H9 (cell line): ENCODE data around the gene GALNT17. TPM values are rescaled to one million over a fixed set of nuclear protein-coding genes. Genes with fewer than 3 reads are reported as not detected.

Experiments
- DNase-seq: peaks from one replicate; pipeline ENCODE4 v3.0.0-alpha.2; 2017
- H2AFZ ChIP-seq: one replicate; pipeline ENCODE4 v1.6.1; 2013; ENCODE audit warnings: mild to moderate bottlenecking, low read length, control low read depth, moderate library complexity
- H2AK5ac ChIP-seq: 2 replicates; pipeline ENCODE4 v1.6.1; 2013; ENCODE audit warnings: low read length, control low read depth, mixed read lengths; ENCODE audit not compliant: insufficient read length
- H2BK120ac ChIP-seq: one replicate; pipeline ENCODE4 v1.6.1; 2013; ENCODE audit warnings: low read depth, mild to moderate bottlenecking, low read length, control low read depth, inconsistent platforms; ENCODE audit not compliant: poor library complexity, severe bottlenecking
- H2BK12ac ChIP-seq: 2 replicates; pipeline ENCODE4 v1.6.1; 2013; ENCODE audit warnings: low read length, control low read depth, mixed read lengths, low read depth; ENCODE audit not compliant: insufficient read length
- H2BK15ac ChIP-seq: 2 replicates; pipeline ENCODE4 v1.6.1; 2013; ENCODE audit warnings: low read depth, low read length, control low read depth
- H2BK20ac ChIP-seq: one replicate; pipeline ENCODE4 v1.6.1; 2013; ENCODE audit warnings: low read depth, mild to moderate bottlenecking, low read length, control low read depth, inconsistent platforms; ENCODE audit not compliant: poor library complexity, severe bottlenecking
- H2BK5ac ChIP-seq: 2 replicates; pipeline ENCODE4 v1.6.1; 2013; ENCODE audit warnings: low read length, control low read depth, mixed read lengths; ENCODE audit not compliant: insufficient read length
- H3K14ac ChIP-seq: 2 replicates; pipeline ENCODE4 v1.6.1; 2013; ENCODE audit warnings: low read length, control low read depth; ENCODE audit not compliant: insufficient read depth
- H3K18ac ChIP-seq: 2 replicates; pipeline ENCODE4 v1.6.1; 2013; ENCODE audit warnings: low read depth, mild to moderate bottlenecking, mixed read lengths, low read length, control low read depth; ENCODE audit not compliant: insufficient read length
- H3K23ac ChIP-seq: 2 replicates; pipeline ENCODE4 v1.6.1; 2013; ENCODE audit warnings: low read length, control low read depth, mixed read lengths, low read depth; ENCODE audit not compliant: insufficient read length
- H3K23me2 ChIP-seq: 2 replicates; pipeline ENCODE4 v1.6.1; 2013; ENCODE audit warnings: low read depth, mild to moderate bottlenecking, mixed read lengths, low read length, control low read depth; ENCODE audit not compliant: insufficient read length, poor library complexity, severe bottlenecking
- H3K27ac ChIP-seq: 2 replicates; pipeline ENCODE4 v1.5.1; 2013; ENCODE audit warnings: low read length, control low read depth, mixed read lengths, low read depth; ENCODE audit not compliant: insufficient read length
- H3K27me3 ChIP-seq: 2 replicates; pipeline ENCODE4 v1.6.1; 2013; ENCODE audit warnings: low read length, control low read depth, inconsistent platforms; ENCODE audit not compliant: insufficient read depth
- H3K4ac ChIP-seq: 2 replicates; pipeline ENCODE4 v1.6.1; 2013; ENCODE audit warnings: low read depth, mild to moderate bottlenecking, control low read depth, inconsistent platforms, low read length, moderate library complexity
- H3K4me1 ChIP-seq: 2 replicates; pipeline ENCODE4 v1.6.1; 2013; ENCODE audit warnings: low read length, control low read depth, inconsistent platforms; ENCODE audit not compliant: insufficient read depth
- H3K4me2 ChIP-seq: 2 replicates; pipeline ENCODE4 v1.6.1; 2013; ENCODE audit warnings: low read length, control low read depth, mixed read lengths; ENCODE audit not compliant: insufficient read length, insufficient read depth
- H3K56ac ChIP-seq: 2 replicates; pipeline ENCODE4 v1.6.1; 2013; ENCODE audit warnings: low read depth, mild to moderate bottlenecking, mixed read lengths, low read length, control low read depth; ENCODE audit not compliant: insufficient read length
- H3K79me1 ChIP-seq: 2 replicates; pipeline ENCODE4 v1.6.1; 2013; ENCODE audit warnings: low read depth, mild to moderate bottlenecking, moderate library complexity, low read length, control low read depth, inconsistent platforms; ENCODE audit not compliant: insufficient read depth, poor library complexity, severe bottlenecking
- H3K79me2 ChIP-seq: 2 replicates; pipeline ENCODE4 v1.6.1; 2013; ENCODE audit warnings: low read length, control low read depth, inconsistent platforms; ENCODE audit not compliant: insufficient read depth
- H3K9ac ChIP-seq: 2 replicates; pipeline ENCODE4 v1.6.1; 2013; ENCODE audit warnings: low read length, control low read depth, mixed read lengths; ENCODE audit not compliant: insufficient read length; ENCODE audit errors: extremely low read depth
- H3K9me3 ChIP-seq: one replicate; pipeline ENCODE4 v1.6.1; 2013; ENCODE audit warnings: low read depth, low read length, inconsistent platforms; ENCODE audit not compliant: control insufficient read depth
- H3T11ph ChIP-seq: one replicate; pipeline ENCODE4 v1.6.1; 2013; ENCODE audit warnings: mild to moderate bottlenecking, low read length, control low read depth, inconsistent platforms
- H4K20me1 ChIP-seq: one replicate; pipeline ENCODE4 v1.6.1; 2013; ENCODE audit not compliant: control insufficient read depth, insufficient read length, insufficient read depth
- H4K5ac ChIP-seq: 2 replicates; pipeline ENCODE4 v1.6.1; 2013; ENCODE audit warnings: low read depth, mild to moderate bottlenecking, mixed read lengths, low read length, control low read depth; ENCODE audit not compliant: insufficient read length
- H4K8ac ChIP-seq: replicated peaks from 2 replicates; pipeline ENCODE4 v1.6.1; 2013; ENCODE audit warnings: low read length, control low read depth, mixed read lengths, low read depth; ENCODE audit not compliant: insufficient read length
- H4K91ac ChIP-seq: 2 replicates; pipeline ENCODE4 v1.6.1; 2013; ENCODE audit warnings: low read depth, mild to moderate bottlenecking, moderate library complexity, mixed read lengths, low read length, control low read depth; ENCODE audit not compliant: insufficient read length
- H3K27ac Mint-ChIP-seq, 3 experiments: 2 replicates in 2 of 3; 3 replicates in 1 of 3; pipeline ENCODE4 v1.8.0; 2020 to 2021; ENCODE audit warnings: mixed read lengths in 3 of 3, mild to moderate bottlenecking in 1 of 3, moderate library complexity in 1 of 3
- H3K27me3 Mint-ChIP-seq: 2 replicates; pipeline ENCODE4 v1.8.0; 2021; ENCODE audit warnings: low read depth, mild to moderate bottlenecking, moderate library complexity, mixed read lengths
- H3K36me3 Mint-ChIP-seq, 3 experiments: 2 replicates in 2 of 3; 3 replicates in 1 of 3; pipeline ENCODE4 v1.8.0; 2020 to 2021; ENCODE audit warnings: low read depth in 3 of 3, mixed read lengths in 3 of 3; ENCODE audit not compliant: insufficient read depth in 1 of 3
- H3K4me1 Mint-ChIP-seq, 2 experiments: 2 replicates each; pipeline ENCODE4 v1.8.0; 2020; ENCODE audit warnings: mixed read lengths in 2 of 2
- H3K4me3 Mint-ChIP-seq, 2 experiments: 2 replicates in 1 of 2; 3 replicates in 1 of 2; pipeline ENCODE4 v1.8.0; 2020 to 2021; ENCODE audit warnings: mild to moderate bottlenecking in 2 of 2, mixed read lengths in 2 of 2, moderate library complexity in 1 of 2
- H3K9me3 Mint-ChIP-seq, 2 experiments: 2 replicates in 1 of 2; 3 replicates in 1 of 2; pipeline ENCODE4 v1.8.0; 2020; ENCODE audit warnings: mild to moderate bottlenecking in 2 of 2, mixed read lengths in 2 of 2, moderate library complexity in 1 of 2
- CTCF ChIP-seq: fragments of 200-600 bp; sonication (generic); conservative IDR thresholded peaks from 3 replicates; pipeline ENCODE4 v1.8.0; 2021; ENCODE audit warnings: antibody characterized with exemption, mild to moderate bottlenecking
- WGBS: extraction: QIAGEN DNeasy Blood & Tissue Kit; methylation state at CpG from one replicate; pipeline ENCODE4 v1.1.7; 2013; ENCODE audit warnings: missing lambda C conversion rate, low lambda C conversion rate, mixed read lengths; ENCODE audit not compliant: insufficient read length; ENCODE audit errors: extremely low coverage; 5-methylcytosine and 5-hydroxymethylcytosine counted together
- total RNA-seq: library from RNA; stranded (reverse); gene quantifications from 2 replicates; pipeline ENCODE4 v1.2.1, GENCODE V29; 2021

GALNT17 gene
- total RNA-seq, 1 experiment from 2014 or later = 43.2 TPM

- Histone ChIP-seq H2AFZ (no peak overlapping the region), H3K14ac (no peak overlapping the region), H3K4me1 (peaks cover 10% of the 10 kb centered on the region; the same call in 1 of the 2 replicates), H4K20me1 (no peaks in the 10 kb centered on the region), H3K18ac (no peak overlapping the region), H2BK20ac (no peak overlapping the region), H2AK5ac (no peak overlapping the region), H3K9me3 (peaks cover under 1% of the 10 kb centered on the region), H3K9ac (no peak overlapping the region), H2BK120ac (no peak overlapping the region), H2BK5ac (no peak overlapping the region), H3K4me2 (no peak overlapping the region), H3K79me1 (no peaks in the 10 kb centered on the region), H3K79me2 (no peaks in the 10 kb centered on the region), H3K27me3 (no peaks in the 10 kb centered on the region), H3K23me2 (peaks cover 4% of the 10 kb centered on the region), H2BK12ac (no peak overlapping the region), H4K5ac (no peak overlapping the region), H3K4ac (no peak overlapping the region), H3T11ph (no peak overlapping the region), H4K91ac (no peak overlapping the region), H4K8ac (no peak overlapping the region), H3K56ac (no peak overlapping the region), H3K23ac (no peak overlapping the region), H3K27ac (peak overlapping the region; percentile 56), H2BK15ac (no peak overlapping the region)
- no peak for DNase-seq
- no peak for TF ChIP-seq CTCF
- peak overlapping the region; percentile 22 to 80 (median 28); a peak in 6 of 7 replicates for H3K27ac Mint-ChIP-seq
- H3K9me3 Mint-ChIP-seq = peaks cover 2% of the 10 kb centered on the region in 2 experiments; a peak in 4 of 5 replicates
- H3K4me1 Mint-ChIP-seq = peaks cover 31 to 39% of the 10 kb centered on the region in 2 experiments
- no CpG with 5 or more reads among the region's 11 CpGs for WGBS
- no peaks in the 10 kb centered on the region for H3K27me3 Mint-ChIP-seq
- H3K36me3 Mint-ChIP-seq = peaks cover 28 to 30% (median 28%) of the 10 kb centered on the region in 3 experiments
- H3K4me3 Mint-ChIP-seq = no peak overlapping the region
These were observed 310.7 kb downstream of the GALNT17 start for GRCh38 chr7:71442492-71443190.
